H1 (cell line): ENCODE data around the gene C5orf58. TPM values are rescaled to one million over a fixed set of nuclear protein-coding genes. Genes with fewer than 3 reads are reported as not detected.

Experiments used
- ATF2 ChIP-seq: IDR thresholded peaks from 2 replicates; pipeline ENCODE4 v1.6.1; 2012; ENCODE audit warnings: low read length, inconsistent platforms
- ATF3 ChIP-seq: IDR thresholded peaks from 2 replicates; pipeline ENCODE4 v1.6.1; 2011; ENCODE audit warnings: low read depth, mild to moderate bottlenecking, low read length; ENCODE audit not compliant: insufficient read depth
- CHD2 ChIP-seq: IDR thresholded peaks from 2 replicates; pipeline ENCODE4 v1.6.1; 2012; ENCODE audit warnings: low read length, improper control_type of control experiment
- CHD7 ChIP-seq: fragments of 300-600 bp; sonication (generic); IDR thresholded peaks from 2 replicates; pipeline ENCODE4 v1.7.1; 2012; ENCODE audit warnings: low read length, moderate library complexity, mild to moderate bottlenecking, inconsistent platforms; ENCODE audit not compliant: insufficient replicate concordance
- EZH2 ChIP-seq: fragments of 200-600 bp; sonication (generic); IDR thresholded peaks from 2 replicates; pipeline ENCODE4 v1.7.1; 2012; ENCODE audit warnings: low read depth, mild to moderate bottlenecking, moderate library complexity, low read length, inconsistent platforms; ENCODE audit not compliant: severe bottlenecking
- RAD21 ChIP-seq, 2 experiments: IDR thresholded peaks in 1 of 2; conservative IDR thresholded peaks in 1 of 2; 2 replicates each; pipeline ENCODE4 v1.6.1; 2011; ENCODE audit warnings: low read depth in 2 of 2, low read length in 2 of 2, improper control_type of control experiment in 1 of 2, inconsistent platforms in 1 of 2, mild to moderate bottlenecking in 1 of 2, moderate library complexity in 1 of 2
- SIRT6 ChIP-seq: IDR thresholded peaks from one replicate; pipeline ENCODE4 v1.7.1; 2012; ENCODE audit warnings: low read length, inconsistent platforms
- SIX5 ChIP-seq: IDR thresholded peaks from 2 replicates; pipeline ENCODE4 v1.6.1; 2011; ENCODE audit warnings: mild to moderate bottlenecking, low read depth, low read length
- SP2 ChIP-seq: IDR thresholded peaks from 2 replicates; pipeline ENCODE4 v1.6.1; 2012; ENCODE audit warnings: mild to moderate bottlenecking, low read length, inconsistent platforms
- TAF1 ChIP-seq: IDR thresholded peaks from 2 replicates; pipeline ENCODE4 v1.6.1; 2011; ENCODE audit warnings: mild to moderate bottlenecking, low read depth, low read length
- polyA plus RNA-seq, 7 experiments: library from polyadenylated mRNA; depleted of rRNA in 3 of 7; stranded (reverse) in 5 of 7; unstranded in 2 of 7; fragments of >200 nt in 5 of 7; fragments of 200-250 nt in 2 of 7; gene quantifications; 1 replicate in 5 of 7; 2 replicates in 1 of 7; 4 replicates in 1 of 7; pipeline versions ENCODE4 v1.2.1 to v1.2.3, GENCODE V29; 2011 to 2013; ENCODE audit warnings: missing spikeins in 2 of 7, mixed read lengths in 2 of 7
- total RNA-seq: library from RNA; stranded (reverse); fragmentation: NEBNext Ultra II Directional; extraction: Animal tissue kit (Norgen Biotek cat#: 25700); gene quantifications from 2 replicates; pipeline ENCODE4 v1.2.1, GENCODE V29; 2021

The C5orf58 gene
- total and polyA plus RNA-seq, 2 of the 8 experiments (the other 6 are each of a cell fraction or from before 2014, with no cell fraction given): 0.24 to 1.6 TPM

- TF ChIP-seq CHD7: no peak
- TF ChIP-seq SIRT6: no peak
- TF ChIP-seq TAF1: no peak
- TF ChIP-seq RAD21 (IDR thresholded peaks at IDR 0.05 in 1 of 2, conservative IDR thresholded peaks at IDR 0.05 in 1 of 2; ENCODE audit: low read depth in 2 of 2, low read length in 2 of 2): no peak
- no peak for TF ChIP-seq ATF3
- no peak for TF ChIP-seq SIX5
- TF ChIP-seq EZH2: no peak
- no peak for TF ChIP-seq ATF2
- TF ChIP-seq SP2: no peak
- no peak for TF ChIP-seq CHD2
These were observed 16.6 kb downstream of the C5orf58 start (continued) for GRCh38 chr5:170249355-170249754.
